COLO668 (cell line): Measurements from ENCODE around the gene LIPG.

Experiments used
- DNase-seq: peaks from one replicate; lab custom pipeline; 2025; ENCODE audit not compliant: unreplicated experiment; lab: John Stamatoyannopoulos, UW

The LIPG gene

DNA sequence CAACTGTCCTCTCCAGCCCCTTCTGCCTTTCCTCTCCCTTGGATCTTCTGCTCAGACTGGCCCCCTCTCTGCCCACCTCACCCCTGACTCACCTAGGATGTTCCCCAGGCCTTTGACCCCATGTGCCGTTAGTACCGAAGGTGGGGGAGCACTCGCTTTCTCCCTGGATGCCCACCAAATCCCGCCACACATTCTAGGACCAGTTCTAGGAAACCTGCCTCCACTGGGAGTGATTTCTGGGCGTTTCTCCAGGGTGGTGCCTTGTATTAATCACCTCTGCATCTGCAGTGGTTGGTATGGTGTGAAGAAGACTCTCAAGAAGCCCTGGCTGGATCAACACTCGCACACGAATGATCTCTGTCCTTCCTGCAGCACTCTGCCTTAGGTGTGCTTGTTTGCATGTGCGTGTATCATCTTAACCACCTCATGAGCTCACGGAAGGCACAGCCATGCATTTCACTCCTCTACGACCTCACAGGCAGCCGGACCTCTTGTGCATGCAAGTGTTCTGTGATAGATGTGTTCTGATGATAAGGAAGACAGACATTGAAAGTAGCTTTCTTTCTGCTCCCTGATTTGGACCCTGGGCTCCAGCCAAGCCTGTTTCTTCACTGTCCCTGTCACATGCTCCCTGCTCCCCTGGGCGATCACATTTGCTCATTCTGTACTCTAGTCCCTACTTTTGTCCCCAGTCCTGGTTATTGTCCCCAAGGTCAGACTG is 69.4 kb downstream of the LIPG start:
- DNase-seq: no peak

GRCh38 chr18:49632588-49632987 is 70.7 kb downstream of the LIPG start:
- DNase-seq: no peak

- no peak for DNase-seq
Measured at GRCh38 chr18:49638209-49638785, 76.4 kb downstream of the LIPG start.

DNA sequence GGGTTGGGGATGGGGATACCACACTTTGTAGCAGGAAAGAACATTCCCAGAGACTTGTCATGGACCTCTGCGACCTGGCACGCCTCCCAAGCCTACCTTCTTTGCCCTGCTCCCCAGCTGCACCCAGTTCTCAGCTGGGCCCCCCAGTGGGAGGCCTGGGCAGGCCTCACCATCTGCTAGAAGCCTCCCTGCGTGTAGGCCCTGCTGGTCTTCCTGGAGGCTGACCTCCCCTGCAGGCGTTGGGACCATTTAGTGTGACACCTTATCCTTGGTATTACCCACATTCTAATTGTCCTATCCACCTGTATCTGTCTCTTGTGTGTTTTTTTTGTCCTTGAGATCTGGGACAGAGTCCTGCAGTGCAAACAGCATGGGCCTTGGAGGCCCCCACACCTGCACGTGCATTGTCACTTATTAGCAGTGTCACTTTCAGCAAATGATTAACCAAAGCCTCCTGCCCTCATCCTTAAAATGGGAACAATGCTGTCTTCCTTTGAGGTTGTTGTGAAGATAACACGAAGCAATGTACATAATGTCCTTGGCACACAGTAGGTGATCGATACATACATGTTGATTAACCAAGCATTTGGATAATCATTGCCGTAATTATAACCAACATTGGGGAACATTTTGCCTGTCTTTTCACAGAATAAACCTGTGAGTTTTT is 77.2 kb downstream of the LIPG start:
- peak; percentile 86 for DNase-seq

- peak; percentile 33 for DNase-seq
Measured at GRCh38 chr18:49639643-49640391, 78.0 kb downstream of the LIPG start.

GRCh38 chr18:49640741-49641140 is 78.9 kb downstream of the LIPG start:
- DNase-seq: no peak

DNA sequence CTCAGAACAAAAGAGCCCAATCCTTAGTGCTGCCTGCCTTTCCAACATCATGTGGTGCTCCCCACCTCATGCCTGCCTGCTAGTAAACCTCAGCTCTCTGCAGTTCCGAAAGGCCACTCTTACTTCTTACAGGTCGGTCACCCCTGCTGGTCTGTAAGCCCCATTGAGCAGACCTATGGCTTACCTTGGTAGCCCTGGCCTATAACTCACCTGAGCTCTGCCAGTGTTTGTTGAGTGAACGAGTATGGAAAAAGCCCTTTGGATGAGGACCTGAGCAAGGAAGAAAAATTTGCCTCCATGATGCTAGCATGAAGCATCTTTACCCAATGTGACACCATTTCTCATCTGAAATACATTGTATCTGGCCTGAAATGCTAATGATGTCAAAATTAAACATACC is 83.3 kb downstream of the LIPG start:
- no peak for DNase-seq

- no peak for DNase-seq
Measured at GRCh38 chr18:49645841-49646351, 84.0 kb downstream of the LIPG start.

DNA sequence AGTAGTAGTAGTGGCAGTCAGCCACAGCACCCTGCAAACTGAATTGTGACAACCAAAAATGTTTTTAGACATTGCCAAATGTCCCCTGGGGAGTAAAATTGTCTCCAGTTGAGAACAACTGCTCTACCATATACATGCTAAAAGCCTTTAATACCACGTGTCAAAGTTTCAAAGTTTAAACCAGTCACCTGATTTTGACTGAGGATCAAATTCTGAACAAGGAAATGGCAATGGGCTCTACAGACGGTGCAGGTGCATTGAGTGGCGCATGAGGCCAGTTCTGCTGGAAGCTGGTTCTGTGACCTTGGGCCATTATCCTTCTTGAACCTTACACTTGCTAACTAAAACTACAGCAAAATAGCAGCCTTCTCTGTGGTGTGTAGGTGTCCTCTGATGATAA is 85.0 kb downstream of the LIPG start:
- no peak for DNase-seq

DNA sequence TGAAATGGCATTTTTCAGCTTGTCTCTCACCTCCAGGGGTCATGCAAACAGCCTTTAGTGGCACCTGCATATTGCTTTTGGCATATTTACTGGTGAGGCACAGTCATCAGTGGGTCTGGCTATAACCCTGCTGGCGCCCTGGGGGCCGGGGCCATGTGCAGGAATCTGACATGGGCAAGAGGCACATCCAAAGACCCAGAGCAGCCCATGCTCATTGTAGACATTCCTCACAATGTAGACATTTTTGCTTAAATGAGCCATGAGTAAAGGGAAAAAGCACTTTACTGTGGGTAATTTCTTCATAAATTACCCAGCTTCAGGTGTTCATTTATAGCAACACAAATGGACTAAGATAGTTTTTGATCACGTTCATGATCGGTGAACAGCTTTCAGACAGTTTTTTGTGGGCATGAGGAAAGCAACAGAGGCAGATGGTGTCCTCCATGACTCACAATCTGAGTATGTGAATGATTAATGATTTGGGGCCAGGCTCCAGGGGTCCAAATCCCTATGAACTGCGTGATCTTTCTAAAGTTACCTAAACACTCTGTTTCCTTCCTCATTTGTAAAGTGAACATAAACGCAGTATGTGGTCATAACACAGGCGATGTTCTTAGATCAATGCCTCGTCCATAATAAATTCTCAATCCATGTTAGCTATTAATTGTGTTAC is 85.8 kb downstream of the LIPG start:
- DNase-seq: no peak

GRCh38 chr18:49648326-49648725 is 86.5 kb downstream of the LIPG start:
- no peak for DNase-seq
